ENCODE measurements around the gene ROBO1. TPM values are rescaled to one million over a fixed set of nuclear protein-coding genes. Genes with fewer than 3 reads are reported as not detected.
"Not testable (repeated sequence)": the region's sequence is repeated elsewhere in the genome, so short reads cannot be mapped to it uniquely, and the experiment has no call there.

ROBO1 gene
- polyA plus RNA-seq, 2 donors, result 4.7 to 12.0 TPM

DNA sequence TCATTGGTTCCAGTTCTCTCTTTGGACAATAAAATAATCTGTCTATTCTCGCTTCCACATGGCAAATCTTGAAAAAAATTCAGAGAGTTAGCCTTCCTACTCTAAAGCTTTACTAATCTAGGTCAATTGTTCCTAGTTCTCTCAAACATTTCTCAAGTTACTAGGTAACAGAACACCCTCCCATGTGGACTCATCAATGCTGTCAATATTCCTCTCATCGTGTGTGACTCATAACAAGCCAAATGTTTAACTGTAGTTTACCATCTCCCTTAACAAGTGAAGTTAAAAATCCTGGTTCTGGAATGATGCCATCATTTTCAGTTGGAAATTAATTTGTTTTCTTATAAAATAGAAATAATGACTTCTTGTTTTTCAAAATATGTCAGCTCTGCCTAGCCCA lies 438.6 kb downstream of the ROBO1 start:
- Histone ChIP-seq H3K27ac (ENCODE audit: low read depth in 2 of 2, low read length in 1 of 2) (no peak overlapping the region), H3K27me3 (ENCODE audit: control insufficient read depth in 1 of 2, insufficient read depth in 2 of 2, low read length in 2 of 2) (no peaks in the 10 kb centered on the region), H3K4me1 (ENCODE audit: control insufficient read depth in 2 of 2, insufficient read depth in 2 of 2, low read length in 1 of 2) (no peaks in the 10 kb centered on the region), H3K36me3 (ENCODE audit: control insufficient read depth in 2 of 2, insufficient read depth in 2 of 2, low read length in 1 of 2) (no peaks in the 10 kb centered on the region), H3K4me3 (ENCODE audit: low read depth in 1 of 2, low read length in 2 of 2) (no peak overlapping the region), H3K9me3 (ENCODE audit: control insufficient read depth in 2 of 2, insufficient read depth in 1 of 2, low read depth in 1 of 2, low read length in 1 of 2) (no peaks in the 10 kb centered on the region)
- WGBS, 2 donors, result 44 to 53% methylated on average over 2 of the region's 2 CpGs

DNA sequence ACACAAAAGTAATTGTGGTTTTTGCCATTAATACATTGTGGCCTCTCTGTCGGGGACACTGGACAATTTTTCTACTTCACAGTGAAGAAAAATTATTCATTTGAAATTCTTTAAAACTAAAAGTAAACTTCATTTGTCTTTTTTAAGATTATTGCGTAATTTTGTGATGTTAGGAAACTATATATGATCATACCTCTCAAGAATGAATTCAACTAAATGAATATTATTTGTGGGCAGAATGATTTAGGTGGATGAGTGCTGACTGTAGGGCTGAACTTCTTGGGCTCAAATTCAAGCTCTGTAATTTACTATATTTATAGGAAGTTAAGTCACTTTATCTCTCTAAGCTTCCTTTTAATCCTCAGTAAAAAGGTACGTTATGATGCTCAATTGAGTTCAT lies 441.2 kb downstream of the ROBO1 start:
- 77 to 81% methylated on average over 3 of the region's 3 CpGs for WGBS, 2 donors
- Histone ChIP-seq H3K4me1 (ENCODE audit: control insufficient read depth in 2 of 2, insufficient read depth in 2 of 2, low read length in 1 of 2) (no peaks in the 10 kb centered on the region), H3K36me3 (ENCODE audit: control insufficient read depth in 2 of 2, insufficient read depth in 2 of 2, low read length in 1 of 2) (no peaks in the 10 kb centered on the region), H3K27me3 (ENCODE audit: control insufficient read depth in 1 of 2, insufficient read depth in 2 of 2, low read length in 2 of 2) (no peaks in the 10 kb centered on the region), H3K9me3 (ENCODE audit: control insufficient read depth in 2 of 2, insufficient read depth in 1 of 2, low read depth in 1 of 2, low read length in 1 of 2) (no peaks in the 10 kb centered on the region), H3K4me3 (ENCODE audit: low read depth in 1 of 2, low read length in 2 of 2) (no peak overlapping the region), H3K27ac (ENCODE audit: low read depth in 2 of 2, low read length in 1 of 2) (no peak overlapping the region)

GRCh38 chr3:79325833-79326383 lies 441.9 kb downstream of the ROBO1 start:
- H3K4me1 ChIP-seq (ENCODE audit: control insufficient read depth in 2 of 2, insufficient read depth in 2 of 2, low read length in 1 of 2); H3K4me3 ChIP-seq (ENCODE audit: low read depth in 1 of 2, low read length in 2 of 2); H3K27ac ChIP-seq (ENCODE audit: low read depth in 2 of 2, low read length in 1 of 2); H3K27me3 ChIP-seq (ENCODE audit: control insufficient read depth in 1 of 2, insufficient read depth in 2 of 2, low read length in 2 of 2); H3K36me3 ChIP-seq (ENCODE audit: control insufficient read depth in 2 of 2, insufficient read depth in 2 of 2, low read length in 1 of 2); H3K9me3 ChIP-seq (ENCODE audit: control insufficient read depth in 2 of 2, insufficient read depth in 1 of 2, low read depth in 1 of 2, low read length in 1 of 2): not testable (repeated sequence)
- WGBS, 2 donors, result 84 to 93% methylated on average over 15 of the region's 15 CpGs

GRCh38 chr3:79317551-79318518 lies 450.0 kb downstream of the ROBO1 start:
- H3K27ac ChIP-seq (ENCODE audit: low read depth in 2 of 2, low read length in 1 of 2), result no peak overlapping the region
- no peaks in the 10 kb centered on the region for H3K36me3 ChIP-seq (ENCODE audit: control insufficient read depth in 2 of 2, insufficient read depth in 2 of 2, low read length in 1 of 2)
- H3K27me3 ChIP-seq (ENCODE audit: control insufficient read depth in 1 of 2, insufficient read depth in 2 of 2, low read length in 2 of 2), result no peaks in the 10 kb centered on the region
- H3K4me3 ChIP-seq (ENCODE audit: low read depth in 1 of 2, low read length in 2 of 2), result no peak overlapping the region
- WGBS, 2 donors, result 79 to 80% methylated on average over 7 of the region's 7 CpGs
- no peaks in the 10 kb centered on the region for H3K9me3 ChIP-seq (ENCODE audit: control insufficient read depth in 2 of 2, insufficient read depth in 1 of 2, low read depth in 1 of 2, low read length in 1 of 2)
- no peaks in the 10 kb centered on the region for H3K4me1 ChIP-seq (ENCODE audit: control insufficient read depth in 2 of 2, insufficient read depth in 2 of 2, low read length in 1 of 2)

- 66 to 75% methylated on average over 2 of the region's 2 CpGs for WGBS, 2 donors
These were observed 452.8 kb downstream of the ROBO1 start for GRCh38 chr3:79314962-79315361.

GRCh38 chr3:79314544-79314943 lies 453.3 kb downstream of the ROBO1 start:
- Histone ChIP-seq H3K9me3 (ENCODE audit: control insufficient read depth in 2 of 2, insufficient read depth in 1 of 2, low read depth in 1 of 2, low read length in 1 of 2) (no peaks in the 10 kb centered on the region), H3K4me1 (ENCODE audit: control insufficient read depth in 2 of 2, insufficient read depth in 2 of 2, low read length in 1 of 2) (no peaks in the 10 kb centered on the region), H3K27ac (ENCODE audit: low read depth in 2 of 2, low read length in 1 of 2) (peak overlapping the region; percentile 10 to 82), H3K36me3 (ENCODE audit: control insufficient read depth in 2 of 2, insufficient read depth in 2 of 2, low read length in 1 of 2) (no peaks in the 10 kb centered on the region), H3K4me3 (ENCODE audit: low read depth in 1 of 2, low read length in 2 of 2) (no peak overlapping the region), H3K27me3 (ENCODE audit: control insufficient read depth in 1 of 2, insufficient read depth in 2 of 2, low read length in 2 of 2) (no peaks in the 10 kb centered on the region)
- 50 to 57% methylated on average over 1 of the region's 1 CpG for WGBS, 2 donors

More at GRCh38 chr3:79314962-79315361, 452.8 kb downstream of the ROBO1 start:
- Histone ChIP-seq H3K27ac (ENCODE audit: low read depth in 2 of 2, low read length in 1 of 2) (peak overlapping the region in 1 of 2 donors; percentile 49), H3K27me3 (ENCODE audit: control insufficient read depth in 1 of 2, insufficient read depth in 2 of 2, low read length in 2 of 2) (no peaks in the 10 kb centered on the region), H3K9me3 (ENCODE audit: control insufficient read depth in 2 of 2, insufficient read depth in 1 of 2, low read depth in 1 of 2, low read length in 1 of 2) (no peaks in the 10 kb centered on the region), H3K4me3 (ENCODE audit: low read depth in 1 of 2, low read length in 2 of 2) (no peak overlapping the region), H3K36me3 (ENCODE audit: control insufficient read depth in 2 of 2, insufficient read depth in 2 of 2, low read length in 1 of 2) (no peaks in the 10 kb centered on the region), H3K4me1 (ENCODE audit: control insufficient read depth in 2 of 2, insufficient read depth in 2 of 2, low read length in 1 of 2) (no peaks in the 10 kb centered on the region)

DNA sequence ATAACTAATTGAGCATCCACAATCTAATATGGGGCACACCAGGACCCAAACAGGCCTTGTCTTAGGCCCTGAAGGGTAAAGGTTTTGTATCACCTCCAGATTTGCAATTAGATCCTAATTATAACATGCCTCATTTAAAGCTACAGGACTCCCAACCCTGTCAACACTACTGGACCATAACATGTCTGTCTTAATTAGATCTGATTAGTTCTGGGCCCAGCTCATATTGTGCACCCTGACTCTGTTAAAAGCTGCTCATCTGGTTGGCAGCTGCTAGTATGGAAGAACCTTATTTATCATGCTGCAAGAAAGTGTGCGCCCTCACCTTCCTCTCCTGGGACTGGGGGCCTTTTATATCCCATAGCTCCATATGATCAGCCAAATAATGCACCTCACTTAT lies 457.8 kb downstream of the ROBO1 start:
- Histone ChIP-seq H3K27ac (ENCODE audit: low read depth in 2 of 2, low read length in 1 of 2) (no peak overlapping the region), H3K4me1 (ENCODE audit: control insufficient read depth in 2 of 2, insufficient read depth in 2 of 2, low read length in 1 of 2) (no peaks in the 10 kb centered on the region), H3K9me3 (ENCODE audit: control insufficient read depth in 2 of 2, insufficient read depth in 1 of 2, low read depth in 1 of 2, low read length in 1 of 2) (no peaks in the 10 kb centered on the region), H3K4me3 (ENCODE audit: low read depth in 1 of 2, low read length in 2 of 2) (no peak overlapping the region), H3K36me3 (ENCODE audit: control insufficient read depth in 2 of 2, insufficient read depth in 2 of 2, low read length in 1 of 2) (no peaks in the 10 kb centered on the region), H3K27me3 (ENCODE audit: control insufficient read depth in 1 of 2, insufficient read depth in 2 of 2, low read length in 2 of 2) (no peaks in the 10 kb centered on the region)
- 96% methylated on average over 1 of the region's 1 CpG for WGBS, 2 donors

DNA sequence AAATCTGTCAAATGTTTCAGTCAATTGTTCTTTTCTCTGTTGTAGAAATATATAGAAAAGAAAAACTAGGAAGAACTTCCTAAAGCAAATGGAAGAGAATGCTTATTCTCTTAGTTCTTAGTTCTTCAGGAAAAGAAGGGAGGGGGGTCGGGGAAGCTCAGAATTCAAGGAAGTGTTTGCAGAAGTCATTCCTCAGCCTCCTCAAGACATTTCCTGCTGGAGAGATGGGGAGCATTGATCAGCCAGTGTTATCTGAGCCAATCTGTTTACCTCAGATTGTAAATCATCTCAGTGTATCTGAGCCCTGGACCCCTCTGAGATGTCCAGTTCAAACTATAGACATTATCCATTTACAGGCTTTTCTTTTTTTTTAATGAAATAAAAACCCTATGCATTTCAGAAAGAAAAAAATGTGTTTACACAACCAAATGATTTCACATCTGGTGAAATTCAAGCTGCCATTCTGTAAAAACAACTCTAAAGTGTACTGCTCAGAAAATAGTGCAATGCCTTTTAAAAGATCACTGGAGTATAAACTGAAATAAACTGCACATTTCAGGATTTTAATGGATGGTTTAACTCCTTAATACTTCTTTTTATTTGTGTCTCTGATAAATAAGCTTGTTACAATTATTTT lies 460.7 kb downstream of the ROBO1 start:
- Histone ChIP-seq H3K4me3 (ENCODE audit: low read depth in 1 of 2, low read length in 2 of 2) (no peak overlapping the region), H3K36me3 (ENCODE audit: control insufficient read depth in 2 of 2, insufficient read depth in 2 of 2, low read length in 1 of 2) (no peaks in the 10 kb centered on the region), H3K4me1 (ENCODE audit: control insufficient read depth in 2 of 2, insufficient read depth in 2 of 2, low read length in 1 of 2) (no peaks in the 10 kb centered on the region), H3K27me3 (ENCODE audit: control insufficient read depth in 1 of 2, insufficient read depth in 2 of 2, low read length in 2 of 2) (no peaks in the 10 kb centered on the region), H3K9me3 (ENCODE audit: control insufficient read depth in 2 of 2, insufficient read depth in 1 of 2, low read depth in 1 of 2, low read length in 1 of 2) (no peaks in the 10 kb centered on the region), H3K27ac (ENCODE audit: low read depth in 2 of 2, low read length in 1 of 2) (no peak overlapping the region)
- WGBS, 2 donors, result 29 to 30% methylated on average over 1 of the region's 1 CpG

- not testable (repeated sequence) for H3K4me1 ChIP-seq (ENCODE audit: control insufficient read depth in 2 of 2, insufficient read depth in 2 of 2, low read length in 1 of 2); H3K9me3 ChIP-seq (ENCODE audit: control insufficient read depth in 2 of 2, insufficient read depth in 1 of 2, low read depth in 1 of 2, low read length in 1 of 2); H3K27me3 ChIP-seq (ENCODE audit: control insufficient read depth in 1 of 2, insufficient read depth in 2 of 2, low read length in 2 of 2); H3K27ac ChIP-seq (ENCODE audit: low read depth in 2 of 2, low read length in 1 of 2); H3K4me3 ChIP-seq (ENCODE audit: low read depth in 1 of 2, low read length in 2 of 2); H3K36me3 ChIP-seq (ENCODE audit: control insufficient read depth in 2 of 2, insufficient read depth in 2 of 2, low read length in 1 of 2)
- 97 to 98% methylated on average over 38 to 40 of the region's 40 CpGs for WGBS, 2 donors
These were observed 467.7 kb downstream of the ROBO1 start for GRCh38 chr3:79299949-79300635.

Data from esophagus (tissue), 2 donors.